ENCODE data around the gene LANCL1.
"Not testable (repeated sequence)": the region's sequence is repeated elsewhere in the genome, so short reads cannot be mapped to it uniquely, and the experiment has no call there.

GRCh38 chr2:210450942-210451341 lies 25.6 kb downstream of the LANCL1 start:
- TF ChIP-seq EZH2phosphoT487 (IDR thresholded peaks at IDR 0.05; ENCODE audit: low read depth); CTCF (IDR thresholded peaks at IDR 0.05; ENCODE audit: low read depth, low read length): not testable (repeated sequence)
